UCSD-AML1 (cell line): Measurements from ENCODE around the gene PHF21A.
A peak's percentile ranks its signal among the peaks of the same experiment; 100 is the strongest.

Source experiments
- DNase-seq: peaks from one replicate; lab custom pipeline; 2025; ENCODE audit not compliant: unreplicated experiment; lab: John Stamatoyannopoulos, UW

Gene PHF21A

DNA sequence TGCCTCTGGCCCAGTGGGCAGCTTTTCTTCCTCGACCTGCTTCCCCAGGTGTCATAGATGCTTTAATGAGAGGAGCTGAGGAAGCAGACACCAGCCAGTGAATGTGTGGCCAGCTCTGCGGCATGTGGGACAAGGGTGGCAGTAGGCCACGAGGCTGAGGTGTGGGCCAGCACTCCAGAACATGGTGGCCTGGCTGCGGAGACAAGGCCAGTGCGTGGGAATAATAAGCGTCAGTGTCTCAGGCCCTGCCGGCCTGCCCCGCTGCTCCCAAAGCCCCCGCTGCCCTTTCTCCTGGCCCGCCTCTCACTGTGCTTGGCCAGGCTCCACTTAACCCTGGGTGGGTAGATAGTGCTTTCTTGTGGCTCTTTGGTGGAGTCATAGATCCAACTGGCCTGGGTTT, 233.7 kb downstream of the PHF21A start:
- no peak for DNase-seq

DNA sequence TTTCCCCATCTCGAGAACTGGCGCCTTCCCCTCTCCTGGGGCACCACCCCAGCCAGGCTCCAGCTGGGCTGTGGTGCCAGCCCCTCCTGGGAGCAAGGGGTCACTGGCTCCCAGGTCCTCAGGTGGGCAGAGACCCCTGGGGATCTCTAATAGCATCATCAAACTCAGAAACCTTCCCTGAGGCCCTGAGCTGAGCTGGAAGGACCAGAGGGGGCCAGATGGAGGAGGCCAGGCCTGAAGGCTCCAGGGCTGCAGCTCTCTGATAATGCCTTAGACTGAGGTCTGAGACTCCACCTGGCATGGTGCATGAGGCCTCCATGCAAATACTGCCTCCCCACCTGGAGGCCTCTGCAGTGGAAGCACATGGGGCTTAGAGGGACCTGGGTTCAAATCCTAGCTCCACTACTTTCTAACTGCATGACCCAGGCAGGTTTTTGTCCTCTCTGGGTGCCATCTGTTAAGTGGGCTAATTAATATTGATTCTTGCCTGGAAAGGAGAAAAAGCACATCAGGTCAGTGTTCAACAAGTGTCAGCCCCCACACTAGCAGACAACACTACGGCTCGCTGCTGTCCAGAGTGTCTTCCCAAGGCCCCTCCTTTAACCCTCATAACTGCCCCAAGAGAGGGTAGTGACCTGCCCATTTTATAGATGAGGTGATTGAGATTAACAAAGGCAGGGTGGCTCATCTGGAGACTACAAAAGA, 234.3 kb downstream of the PHF21A start:
- no peak for DNase-seq

DNA sequence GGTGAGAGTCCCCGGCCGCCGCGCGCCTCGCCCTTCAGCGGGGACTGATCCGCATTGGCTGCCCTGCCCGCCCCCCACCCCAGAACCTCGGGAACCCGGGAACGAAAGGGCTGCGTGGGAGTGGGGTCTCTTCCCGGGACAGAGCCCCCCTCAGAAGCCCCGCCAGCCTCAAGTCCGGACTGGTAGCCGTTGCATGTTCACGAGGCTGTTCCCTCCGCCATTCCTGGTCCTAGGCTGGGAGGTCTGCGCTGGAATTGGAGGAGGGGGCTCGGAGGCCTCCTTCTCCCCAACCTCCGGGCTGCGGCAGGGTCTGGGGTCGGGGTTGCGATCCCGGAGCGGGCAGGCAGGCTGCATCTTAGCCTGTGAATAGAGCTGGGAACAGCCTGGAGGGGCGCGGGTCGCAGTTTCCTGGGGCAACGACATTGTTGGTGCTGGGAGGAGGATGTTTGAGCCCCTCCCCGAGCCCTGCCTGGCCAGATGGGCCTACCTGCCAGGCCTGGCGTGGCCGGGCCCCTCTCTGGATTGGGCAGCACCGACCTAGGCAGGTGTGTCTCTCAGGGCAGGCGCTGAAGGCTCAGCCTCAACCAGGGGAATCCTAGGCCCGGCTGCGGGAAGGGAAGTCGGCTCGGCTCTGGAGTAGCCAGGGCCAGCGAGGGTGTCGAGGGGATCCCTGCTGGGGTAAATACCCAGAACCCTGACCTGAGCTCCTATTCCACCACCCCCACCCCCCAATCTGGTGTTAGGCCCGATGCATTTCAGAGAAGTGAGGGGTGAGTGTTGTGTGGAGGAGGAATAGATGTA, 235.1 kb downstream of the PHF21A start:
- DNase-seq, result no peak

DNA sequence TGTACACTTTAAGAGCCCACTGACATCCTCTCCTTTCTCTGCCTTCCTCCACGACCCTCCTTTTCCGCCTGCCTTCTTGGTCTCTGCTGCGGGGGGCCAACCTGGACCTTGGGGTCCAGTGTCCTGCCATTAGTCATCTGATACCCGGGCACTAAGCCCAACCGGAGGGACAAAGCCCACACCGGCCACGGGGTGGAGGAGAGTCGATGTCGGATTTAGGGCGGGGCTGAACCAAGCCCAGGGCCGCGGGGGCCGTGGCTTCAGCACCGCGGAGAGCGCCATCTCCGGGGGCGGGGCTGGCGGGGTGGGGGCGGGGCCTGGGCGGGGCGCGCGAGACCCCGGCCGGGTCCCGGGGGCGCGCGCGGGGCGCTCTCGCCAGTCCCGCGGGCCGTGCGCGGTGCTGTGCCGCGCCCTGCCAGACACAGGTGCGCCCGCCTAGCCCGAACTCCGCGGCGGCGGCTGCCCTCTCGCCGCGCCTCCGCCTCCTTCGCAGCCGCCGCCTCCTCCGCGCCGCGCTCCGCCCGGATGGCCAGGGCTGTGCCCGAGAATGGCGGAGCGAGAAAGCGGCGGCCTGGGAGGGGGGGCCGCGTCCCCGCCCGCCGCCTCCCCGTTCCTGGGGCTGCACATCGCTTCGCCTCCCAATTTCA, 235.9 kb downstream of the PHF21A start, which contains the start of gene MAPK8IP1:
MAPK8IP1 (plus strand) TSS at position 378 of the 647 bp plus-strand sequence; CDS start at position 548, 170 bp downstream.
- peak; percentile 45 for DNase-seq

DNA sequence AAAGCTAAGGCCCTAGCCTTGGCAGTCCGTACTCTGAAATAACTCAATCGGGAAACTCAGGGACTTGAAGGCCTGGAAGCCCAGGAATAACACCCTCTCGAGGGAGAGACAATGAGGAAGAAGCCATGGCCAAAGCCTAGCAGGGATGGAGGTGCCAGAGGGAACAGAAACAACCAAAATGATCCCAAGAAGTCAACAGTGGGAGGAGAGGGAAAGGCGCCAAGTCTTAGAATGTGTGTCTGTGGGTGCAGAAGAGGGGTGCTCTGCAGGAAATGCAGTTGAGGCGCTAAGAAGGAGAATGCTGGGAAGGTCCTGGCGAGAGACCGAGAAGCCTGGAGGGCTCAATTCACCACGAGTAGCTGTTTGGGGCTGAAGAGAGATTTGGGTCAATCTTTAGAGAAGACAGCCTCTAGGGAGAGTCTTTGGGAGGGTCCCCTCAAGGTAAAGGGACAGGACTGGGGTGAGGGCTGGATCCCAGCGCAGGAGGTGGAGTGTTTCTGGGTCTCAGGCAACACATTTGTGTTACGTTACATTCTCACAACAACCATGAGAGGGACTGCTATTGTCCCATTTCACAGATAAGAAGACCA, 236.6 kb downstream of the PHF21A start:
- DNase-seq, result no peak
